ENCODE data around the gene HLA-F. TPM values are rescaled to one million over a fixed set of nuclear protein-coding genes. Genes with fewer than 3 reads are reported as not detected.
A peak's percentile ranks its signal among the peaks of the same experiment; 100 is the strongest.

The HLA-F gene
- polyA plus RNA-seq, 1 of the 3 experiments (the other 2 are of a cell fraction) = 0.31 TPM

DNA sequence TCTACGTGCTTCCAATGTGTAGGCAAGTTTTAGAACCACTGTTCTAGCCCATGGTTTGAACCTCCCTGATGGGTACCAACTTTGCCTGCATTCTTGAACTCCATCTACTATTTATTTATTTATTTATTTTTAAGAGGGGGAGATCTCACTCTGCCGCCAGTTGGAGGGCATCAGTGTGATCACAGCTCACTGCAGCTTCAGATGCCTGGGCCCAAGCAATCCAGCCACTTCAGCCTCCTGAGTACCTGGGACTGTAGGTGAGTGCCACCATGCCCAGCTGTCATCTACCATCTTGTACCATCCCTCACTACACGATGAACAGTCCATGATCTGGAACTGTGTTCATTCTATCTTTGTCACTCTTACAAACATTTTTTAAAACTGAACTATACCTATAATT is 28.2 kb downstream of the HLA-F start:
- no peaks in the 10 kb centered on the region for H3K36me3 ChIP-seq (replicated peaks in 1 of 2; ENCODE audit: control insufficient read depth in 1 of 2, insufficient read depth in 2 of 2, low read length in 1 of 2)
- no peak overlapping the region for H3K27ac ChIP-seq (ENCODE audit: low read depth in 2 of 2, low read length in 1 of 2)
- H2AFZ ChIP-seq (ENCODE audit: low read depth) = no peak overlapping the region
- no peak overlapping the region for H3K4me3 ChIP-seq (ENCODE audit: low read depth in 2 of 2, low read length in 1 of 2)
- H3K79me2 ChIP-seq (ENCODE audit: insufficient read depth) = no peaks in the 10 kb centered on the region
- no peaks in the 10 kb centered on the region for H4K20me1 ChIP-seq (ENCODE audit: insufficient read depth)
- ChIA-PET CTCF (interaction anchor here (1.4 to 3.5 kb wide), 2 partner anchors 83 to 88 kb away, joined by 3 to 13 read pairs; no protein-coding TSS in a partner anchor), POLR2A (no interaction called here)
- H3F3A ChIP-seq (replicated peaks; ENCODE audit: insufficient read depth) = no peaks in the 10 kb centered on the region
- no peak overlapping the region for H3K9ac ChIP-seq
- peaks cover 0 to 12% of the 10 kb centered on the region in 2 experiments; a peak in 1 of 4 replicates for H3K4me1 ChIP-seq (ENCODE audit: control insufficient read depth in 1 of 2, insufficient read depth in 2 of 2, low read depth in 1 of 2, low read length in 1 of 2)
- peaks cover 51% of the 10 kb centered on the region; the same call in 1 of the 2 replicates for H3K27me3 ChIP-seq (ENCODE audit: insufficient read depth)
- no peak for DNase-seq
- no peak overlapping the region for H3K4me2 ChIP-seq
- H3K9me2 ChIP-seq = no peaks in the 10 kb centered on the region
- 20% methylated on average over 3 of the region's 3 CpGs for WGBS (ENCODE audit: low lambda C conversion rate)
- no peaks in the 10 kb centered on the region for H3K9me3 ChIP-seq
- TF ChIP-seq TAF1 (IDR thresholded peaks at IDR 0.05; ENCODE audit: borderline replicate concordance, low read depth, low read length) (no peak), MXI1 (IDR thresholded peaks at IDR 0.05; ENCODE audit: low read depth, low read length) (no peak)

DNA sequence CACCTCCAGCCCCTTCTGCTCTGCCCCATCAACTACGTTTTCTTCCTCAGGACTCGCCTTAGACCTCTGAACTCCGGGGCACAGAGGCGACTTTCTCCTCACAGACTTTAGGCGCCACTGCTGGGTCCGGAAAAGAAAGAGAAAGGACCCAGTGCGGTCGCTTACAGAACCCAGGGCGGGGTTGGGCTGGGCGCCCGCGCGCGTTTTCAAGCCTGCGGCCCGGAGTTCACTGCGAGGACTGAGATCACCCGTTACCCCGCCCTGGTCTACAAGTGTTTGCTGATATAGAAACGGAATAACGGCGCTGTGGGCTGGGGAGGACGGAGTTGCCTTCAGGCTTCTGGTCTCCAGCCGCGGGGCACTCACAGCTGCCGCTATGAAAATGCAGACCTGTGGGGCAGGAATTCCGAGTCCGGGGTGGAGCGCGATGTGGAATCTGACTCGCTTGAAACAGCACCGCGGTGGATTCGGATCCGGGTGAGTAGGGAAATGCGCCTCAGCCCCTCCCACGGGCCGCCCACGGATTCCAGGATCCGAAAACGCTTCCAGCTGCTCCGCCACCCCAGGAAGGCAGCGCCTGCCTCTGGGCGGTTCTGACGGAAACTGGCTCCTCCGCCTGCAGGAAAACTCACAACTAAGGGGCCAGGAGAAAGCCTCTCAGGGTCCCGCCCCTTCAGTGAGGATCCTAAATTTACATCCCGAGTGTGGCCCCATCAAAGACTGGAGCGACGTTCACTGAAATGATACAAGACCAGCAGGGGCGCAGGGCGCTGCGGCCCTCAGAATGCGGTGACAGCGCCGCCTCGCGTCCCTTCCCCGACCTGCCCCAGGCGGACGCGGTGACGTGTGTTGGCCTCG is 29.4 kb downstream of the HLA-F start:
- peaks cover 55% of the 10 kb centered on the region; the same call in 1 of the 2 replicates for H3K27me3 ChIP-seq (ENCODE audit: insufficient read depth)
- H3K4me1 ChIP-seq (ENCODE audit: control insufficient read depth in 1 of 2, insufficient read depth in 2 of 2, low read depth in 1 of 2, low read length in 1 of 2) = peaks cover 0 to 12% of the 10 kb centered on the region in 2 experiments; a peak in 1 of 4 replicates
- POLR2A ChIA-PET = no interaction called here
- no peaks in the 10 kb centered on the region for H3K36me3 ChIP-seq (replicated peaks in 1 of 2; ENCODE audit: control insufficient read depth in 1 of 2, insufficient read depth in 2 of 2, low read length in 1 of 2)
- H2AFZ ChIP-seq (ENCODE audit: low read depth) = peak overlapping the region; percentile 94
- peak; percentile 77 for DNase-seq
- H4K20me1 ChIP-seq (ENCODE audit: insufficient read depth) = no peaks in the 10 kb centered on the region
- H3K4me3 ChIP-seq (ENCODE audit: low read depth in 2 of 2, low read length in 1 of 2) = peak overlapping the region; percentile 48 to 66
- H3K9me3 ChIP-seq = no peaks in the 10 kb centered on the region
- CTCF ChIA-PET = interaction anchor here (0.6 to 1.7 kb wide), 7 partner anchors 12 to 105 kb away, joined by 3 to 10 read pairs (median 3); no protein-coding TSS in a partner anchor
- H3K79me2 ChIP-seq (ENCODE audit: insufficient read depth) = no peaks in the 10 kb centered on the region
- no peaks in the 10 kb centered on the region for H3K9me2 ChIP-seq
- no peaks in the 10 kb centered on the region for H3F3A ChIP-seq (replicated peaks; ENCODE audit: insufficient read depth)
- no peak overlapping the region for H3K27ac ChIP-seq (ENCODE audit: low read depth in 2 of 2, low read length in 1 of 2)
- no peak overlapping the region; the same call in 1 of the 2 replicates for H3K9ac ChIP-seq
- H3K4me2 ChIP-seq = peak overlapping the region; percentile 88
- WGBS (ENCODE audit: low lambda C conversion rate) = 3% methylated on average over 51 of the region's 64 CpGs
- no peak for TF ChIP-seq MXI1 (IDR thresholded peaks at IDR 0.05; ENCODE audit: low read depth, low read length)
- TF ChIP-seq, protein P1, sequence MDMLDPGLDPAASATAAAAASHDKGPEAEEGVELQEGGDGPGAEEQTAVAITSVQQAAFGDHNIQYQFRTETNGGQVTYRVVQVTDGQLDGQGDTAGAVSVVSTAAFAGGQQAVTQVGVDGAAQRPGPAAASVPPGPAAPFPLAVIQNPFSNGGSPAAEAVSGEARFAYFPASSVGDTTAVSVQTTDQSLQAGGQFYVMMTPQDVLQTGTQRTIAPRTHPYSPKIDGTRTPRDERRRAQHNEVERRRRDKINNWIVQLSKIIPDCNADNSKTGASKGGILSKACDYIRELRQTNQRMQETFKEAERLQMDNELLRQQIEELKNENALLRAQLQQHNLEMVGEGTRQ (IDR thresholded peaks at IDR 0.05; ENCODE audit: borderline replicate concordance, low read depth, low read length) = no peak
- TF ChIP-seq, protein P2, sequence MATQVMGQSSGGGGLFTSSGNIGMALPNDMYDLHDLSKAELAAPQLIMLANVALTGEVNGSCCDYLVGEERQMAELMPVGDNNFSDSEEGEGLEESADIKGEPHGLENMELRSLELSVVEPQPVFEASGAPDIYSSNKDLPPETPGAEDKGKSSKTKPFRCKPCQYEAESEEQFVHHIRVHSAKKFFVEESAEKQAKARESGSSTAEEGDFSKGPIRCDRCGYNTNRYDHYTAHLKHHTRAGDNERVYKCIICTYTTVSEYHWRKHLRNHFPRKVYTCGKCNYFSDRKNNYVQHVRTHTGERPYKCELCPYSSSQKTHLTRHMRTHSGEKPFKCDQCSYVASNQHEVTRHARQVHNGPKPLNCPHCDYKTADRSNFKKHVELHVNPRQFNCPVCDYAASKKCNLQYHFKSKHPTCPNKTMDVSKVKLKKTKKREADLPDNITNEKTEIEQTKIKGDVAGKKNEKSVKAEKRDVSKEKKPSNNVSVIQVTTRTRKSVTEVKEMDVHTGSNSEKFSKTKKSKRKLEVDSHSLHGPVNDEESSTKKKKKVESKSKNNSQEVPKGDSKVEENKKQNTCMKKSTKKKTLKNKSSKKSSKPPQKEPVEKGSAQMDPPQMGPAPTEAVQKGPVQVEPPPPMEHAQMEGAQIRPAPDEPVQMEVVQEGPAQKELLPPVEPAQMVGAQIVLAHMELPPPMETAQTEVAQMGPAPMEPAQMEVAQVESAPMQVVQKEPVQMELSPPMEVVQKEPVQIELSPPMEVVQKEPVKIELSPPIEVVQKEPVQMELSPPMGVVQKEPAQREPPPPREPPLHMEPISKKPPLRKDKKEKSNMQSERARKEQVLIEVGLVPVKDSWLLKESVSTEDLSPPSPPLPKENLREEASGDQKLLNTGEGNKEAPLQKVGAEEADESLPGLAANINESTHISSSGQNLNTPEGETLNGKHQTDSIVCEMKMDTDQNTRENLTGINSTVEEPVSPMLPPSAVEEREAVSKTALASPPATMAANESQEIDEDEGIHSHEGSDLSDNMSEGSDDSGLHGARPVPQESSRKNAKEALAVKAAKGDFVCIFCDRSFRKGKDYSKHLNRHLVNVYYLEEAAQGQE (IDR thresholded peaks at IDR 0.05; ENCODE audit: low read depth, low read length) = no peak
- TF ChIP-seq SMC3 (IDR thresholded peaks at IDR 0.05; ENCODE audit: low read depth, low read length) = peak; percentile 61
- TF ChIP-seq, protein P3, sequence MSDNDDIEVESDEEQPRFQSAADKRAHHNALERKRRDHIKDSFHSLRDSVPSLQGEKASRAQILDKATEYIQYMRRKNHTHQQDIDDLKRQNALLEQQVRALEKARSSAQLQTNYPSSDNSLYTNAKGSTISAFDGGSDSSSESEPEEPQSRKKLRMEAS (IDR thresholded peaks at IDR 0.05; ENCODE audit: low read depth) = no peak
- TF ChIP-seq, protein P4, sequence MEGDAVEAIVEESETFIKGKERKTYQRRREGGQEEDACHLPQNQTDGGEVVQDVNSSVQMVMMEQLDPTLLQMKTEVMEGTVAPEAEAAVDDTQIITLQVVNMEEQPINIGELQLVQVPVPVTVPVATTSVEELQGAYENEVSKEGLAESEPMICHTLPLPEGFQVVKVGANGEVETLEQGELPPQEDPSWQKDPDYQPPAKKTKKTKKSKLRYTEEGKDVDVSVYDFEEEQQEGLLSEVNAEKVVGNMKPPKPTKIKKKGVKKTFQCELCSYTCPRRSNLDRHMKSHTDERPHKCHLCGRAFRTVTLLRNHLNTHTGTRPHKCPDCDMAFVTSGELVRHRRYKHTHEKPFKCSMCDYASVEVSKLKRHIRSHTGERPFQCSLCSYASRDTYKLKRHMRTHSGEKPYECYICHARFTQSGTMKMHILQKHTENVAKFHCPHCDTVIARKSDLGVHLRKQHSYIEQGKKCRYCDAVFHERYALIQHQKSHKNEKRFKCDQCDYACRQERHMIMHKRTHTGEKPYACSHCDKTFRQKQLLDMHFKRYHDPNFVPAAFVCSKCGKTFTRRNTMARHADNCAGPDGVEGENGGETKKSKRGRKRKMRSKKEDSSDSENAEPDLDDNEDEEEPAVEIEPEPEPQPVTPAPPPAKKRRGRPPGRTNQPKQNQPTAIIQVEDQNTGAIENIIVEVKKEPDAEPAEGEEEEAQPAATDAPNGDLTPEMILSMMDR (IDR thresholded peaks at IDR 0.05) = peak; percentile 85
- TF ChIP-seq EP300 (IDR thresholded peaks at IDR 0.05; ENCODE audit: borderline replicate concordance in 1 of 2, low read depth in 1 of 2, low read length in 1 of 2) = no peak
- TF ChIP-seq GATA2 (CRISPR knock-in tag; IDR thresholded peaks at IDR 0.05) = no peak
- no peak for TF ChIP-seq TCF12 (IDR thresholded peaks at IDR 0.05)
- TF ChIP-seq, protein P5, sequence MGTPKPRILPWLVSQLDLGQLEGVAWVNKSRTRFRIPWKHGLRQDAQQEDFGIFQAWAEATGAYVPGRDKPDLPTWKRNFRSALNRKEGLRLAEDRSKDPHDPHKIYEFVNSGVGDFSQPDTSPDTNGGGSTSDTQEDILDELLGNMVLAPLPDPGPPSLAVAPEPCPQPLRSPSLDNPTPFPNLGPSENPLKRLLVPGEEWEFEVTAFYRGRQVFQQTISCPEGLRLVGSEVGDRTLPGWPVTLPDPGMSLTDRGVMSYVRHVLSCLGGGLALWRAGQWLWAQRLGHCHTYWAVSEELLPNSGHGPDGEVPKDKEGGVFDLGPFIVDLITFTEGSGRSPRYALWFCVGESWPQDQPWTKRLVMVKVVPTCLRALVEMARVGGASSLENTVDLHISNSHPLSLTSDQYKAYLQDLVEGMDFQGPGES (IDR thresholded peaks at IDR 0.05; ENCODE audit: low read depth, low read length) = no peak
- TF ChIP-seq ELF1 (IDR thresholded peaks at IDR 0.05) = no peak
- TF ChIP-seq, protein P6, sequence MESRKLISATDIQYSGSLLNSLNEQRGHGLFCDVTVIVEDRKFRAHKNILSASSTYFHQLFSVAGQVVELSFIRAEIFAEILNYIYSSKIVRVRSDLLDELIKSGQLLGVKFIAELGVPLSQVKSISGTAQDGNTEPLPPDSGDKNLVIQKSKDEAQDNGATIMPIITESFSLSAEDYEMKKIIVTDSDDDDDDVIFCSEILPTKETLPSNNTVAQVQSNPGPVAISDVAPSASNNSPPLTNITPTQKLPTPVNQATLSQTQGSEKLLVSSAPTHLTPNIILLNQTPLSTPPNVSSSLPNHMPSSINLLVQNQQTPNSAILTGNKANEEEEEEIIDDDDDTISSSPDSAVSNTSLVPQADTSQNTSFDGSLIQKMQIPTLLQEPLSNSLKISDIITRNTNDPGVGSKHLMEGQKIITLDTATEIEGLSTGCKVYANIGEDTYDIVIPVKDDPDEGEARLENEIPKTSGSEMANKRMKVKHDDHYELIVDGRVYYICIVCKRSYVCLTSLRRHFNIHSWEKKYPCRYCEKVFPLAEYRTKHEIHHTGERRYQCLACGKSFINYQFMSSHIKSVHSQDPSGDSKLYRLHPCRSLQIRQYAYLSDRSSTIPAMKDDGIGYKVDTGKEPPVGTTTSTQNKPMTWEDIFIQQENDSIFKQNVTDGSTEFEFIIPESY (IDR thresholded peaks at IDR 0.05; ENCODE audit: borderline replicate concordance, low read depth) = no peak
- no peak for TF ChIP-seq TAF1 (IDR thresholded peaks at IDR 0.05; ENCODE audit: borderline replicate concordance, low read depth, low read length)
- no peak for TF ChIP-seq JUND (IDR thresholded peaks at IDR 0.05)

Data from SK-N-SH (cell line).